HG03460 (cell line): ENCODE results near the gene SNCG.
"Not testable (repeated sequence)": the region's sequence is repeated elsewhere in the genome, so short reads cannot be mapped to it uniquely, and the experiment has no call there.

Experiments
- ATAC-seq: cut with Tn5 transposase; IDR thresholded peaks from one replicate; pipeline ENCODE4 v1.9.1; 2021; ENCODE audit not compliant: unreplicated experiment

SNCG gene

DNA sequence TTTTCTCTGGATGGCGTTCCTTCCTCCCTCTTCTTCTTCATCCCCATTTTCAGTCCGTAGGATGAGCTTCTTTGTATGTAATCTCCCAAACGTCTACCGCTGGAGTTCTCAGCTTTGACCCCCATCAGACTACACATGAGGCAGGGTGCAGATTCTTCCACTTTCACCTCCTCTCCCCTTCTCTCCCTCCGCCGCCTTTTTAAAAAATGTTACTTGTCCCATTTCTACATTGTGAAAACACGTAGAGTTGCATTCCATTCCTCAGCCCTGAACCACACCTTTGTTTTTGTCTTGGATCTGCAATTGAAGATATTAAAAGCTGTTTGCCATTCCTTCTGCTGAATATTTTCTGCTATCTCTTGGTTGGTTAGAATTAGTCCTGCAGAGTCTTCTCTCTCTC, 16.1 kb downstream of the SNCG start:
- no peak for ATAC-seq

DNA sequence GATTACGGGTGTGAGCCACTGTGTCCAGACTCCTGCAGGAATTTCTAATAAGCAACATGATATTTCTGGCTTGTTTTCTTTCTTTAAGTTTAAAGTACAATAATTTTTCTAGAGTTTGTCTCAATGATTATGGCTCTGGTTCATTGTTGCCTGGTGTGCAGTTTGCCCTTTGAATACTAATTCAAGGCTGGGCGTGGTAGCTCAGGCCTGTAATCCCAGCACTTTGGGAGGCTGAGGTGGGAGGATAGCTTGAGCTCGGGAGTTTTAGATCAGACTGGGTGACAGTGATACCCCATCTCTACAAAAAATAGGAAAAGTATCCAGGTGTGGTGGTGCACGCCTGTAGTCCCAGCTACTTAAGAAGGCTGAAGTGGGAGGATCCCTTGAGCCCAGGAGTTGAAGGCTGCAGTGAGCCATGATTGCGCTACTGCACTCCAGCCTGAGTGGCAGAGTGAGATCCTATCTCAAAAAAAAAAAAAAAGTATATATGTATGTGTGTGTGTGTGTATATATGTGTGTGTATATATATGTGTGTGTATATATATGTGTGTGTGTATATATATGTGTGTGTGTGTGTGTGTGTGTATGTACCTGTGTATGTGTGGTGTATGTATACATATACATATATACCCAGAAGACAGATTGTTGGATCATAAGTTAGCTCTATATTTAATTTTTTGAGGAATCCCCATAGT, 18.1 kb downstream of the SNCG start:
- ATAC-seq: no peak

DNA sequence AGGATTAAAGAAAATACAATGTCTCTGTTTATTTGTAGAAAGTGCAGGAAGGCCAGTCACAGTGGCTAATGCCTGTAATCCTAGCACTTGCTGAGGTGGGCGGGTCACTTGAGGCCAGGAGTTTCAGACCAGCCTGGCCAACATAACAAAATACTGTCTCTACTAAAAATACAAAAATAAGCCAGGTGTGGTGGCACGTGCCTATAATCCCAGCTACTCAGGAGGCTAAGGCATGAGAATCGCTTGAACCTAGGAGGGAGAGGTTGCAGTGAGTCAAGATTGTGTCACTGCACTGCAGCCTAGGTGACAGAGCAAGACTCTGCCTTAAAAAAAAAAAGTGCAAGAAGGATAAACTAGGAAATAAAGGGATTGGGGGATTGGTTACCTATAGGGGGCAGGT, 20.1 kb downstream of the SNCG start:
- not testable (repeated sequence) for ATAC-seq

DNA sequence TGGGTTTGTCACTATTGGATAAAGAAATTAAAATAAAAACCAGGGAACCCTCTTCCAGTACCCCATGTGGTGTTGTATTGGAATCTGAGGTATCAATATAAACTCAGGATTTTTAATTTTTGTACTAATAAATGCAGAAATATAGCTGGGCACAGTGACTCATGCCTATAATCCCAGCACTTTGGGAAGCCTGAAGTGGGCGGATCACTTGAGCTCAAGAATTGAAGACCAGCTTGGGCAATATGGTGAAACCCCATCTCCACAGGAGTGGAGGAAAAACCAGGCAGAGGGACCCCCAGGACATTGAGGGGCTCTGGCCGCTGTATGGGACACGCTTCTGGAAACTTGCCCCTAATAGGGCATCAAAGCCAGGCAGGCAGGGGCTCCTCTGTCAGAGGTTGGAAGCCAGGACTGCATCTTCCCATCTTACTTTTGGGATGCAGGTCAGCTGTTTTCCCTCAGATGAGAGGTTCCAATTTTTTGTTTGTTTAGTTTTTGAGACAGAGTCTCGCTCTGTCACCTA, 21.0 kb downstream of the SNCG start:
- no peak for ATAC-seq

DNA sequence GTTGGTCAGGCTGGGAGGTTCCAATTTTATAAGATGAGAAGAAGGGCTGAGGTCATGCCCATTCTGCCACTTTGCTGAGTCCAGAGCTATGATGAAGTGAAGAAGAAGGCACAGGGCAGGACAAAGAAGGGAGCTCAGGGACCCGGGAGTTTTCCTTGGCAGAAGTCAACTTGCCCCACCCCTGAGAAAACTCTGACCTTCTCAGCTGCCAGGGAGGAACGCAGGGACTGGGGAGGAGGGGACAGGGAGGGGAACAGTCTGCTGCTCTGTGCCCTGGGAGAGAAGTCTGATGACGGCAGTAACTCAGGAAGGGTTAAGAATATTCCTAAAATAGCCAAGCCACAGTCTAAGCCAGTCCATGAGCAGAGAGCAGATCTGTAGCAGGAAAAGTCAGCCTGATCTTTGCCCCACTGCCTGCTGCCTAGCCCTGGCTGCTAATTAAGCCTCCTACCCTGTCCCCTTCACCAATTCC, 21.6 kb downstream of the SNCG start:
- no peak for ATAC-seq

DNA sequence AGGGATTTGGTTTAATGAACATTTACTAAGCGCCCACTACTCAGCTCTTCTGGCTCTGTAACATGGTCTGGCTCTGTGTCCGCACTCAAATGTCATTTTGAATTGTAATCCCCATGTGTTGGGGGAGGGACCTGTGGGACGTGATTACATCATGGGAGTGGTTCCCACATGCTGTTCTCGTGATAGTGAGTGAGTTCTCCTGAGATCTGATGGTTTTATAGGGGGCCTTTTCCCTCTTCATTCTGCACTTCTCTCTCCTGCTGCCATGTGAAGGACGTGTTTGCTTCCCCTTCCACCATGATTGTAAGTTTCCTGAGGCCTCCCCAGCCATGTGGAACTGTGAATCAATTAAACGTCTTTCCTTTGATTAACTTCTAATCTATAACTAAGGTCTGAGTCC, 22.6 kb downstream of the SNCG start:
- ATAC-seq: not testable (repeated sequence)

DNA sequence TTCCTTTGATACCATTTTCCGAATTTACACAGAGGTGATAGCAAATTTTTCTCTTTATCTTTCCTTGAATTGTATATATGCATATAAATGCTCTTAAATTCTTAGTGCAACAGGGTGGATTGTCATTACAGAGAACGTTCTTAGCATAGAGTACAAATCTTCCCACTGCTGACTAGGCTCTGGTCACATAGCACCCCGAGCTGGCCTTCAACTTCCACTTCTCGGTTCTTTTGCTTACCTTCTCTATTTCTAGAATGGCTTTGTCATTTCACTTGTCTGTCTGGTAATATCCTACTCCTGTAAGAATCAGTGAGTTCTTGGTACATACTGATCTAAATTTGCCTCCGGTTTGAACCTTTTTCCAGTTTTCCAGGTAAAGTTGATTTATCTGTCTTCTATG, 23.3 kb downstream of the SNCG start:
- no peak for ATAC-seq

DNA sequence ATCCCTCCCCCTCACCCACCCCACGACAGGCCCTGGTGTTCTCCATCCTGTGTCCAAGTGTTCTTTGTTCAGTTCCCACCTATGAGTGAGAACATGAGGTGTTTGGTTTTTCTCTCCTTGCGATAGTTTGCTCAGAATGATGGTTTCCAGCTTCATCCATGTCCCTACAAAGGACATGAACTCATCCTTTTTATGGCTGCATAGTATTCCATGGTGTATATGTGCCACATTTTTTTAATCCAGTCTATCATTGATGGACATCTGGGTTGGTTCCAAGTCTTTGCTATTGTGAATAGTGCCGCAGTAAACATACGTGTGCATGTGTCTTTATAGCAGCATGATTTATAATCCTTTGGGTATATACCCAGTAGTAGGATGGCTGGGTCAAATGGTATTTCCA, 26.1 kb downstream of the SNCG start:
- not testable (repeated sequence) for ATAC-seq

DNA sequence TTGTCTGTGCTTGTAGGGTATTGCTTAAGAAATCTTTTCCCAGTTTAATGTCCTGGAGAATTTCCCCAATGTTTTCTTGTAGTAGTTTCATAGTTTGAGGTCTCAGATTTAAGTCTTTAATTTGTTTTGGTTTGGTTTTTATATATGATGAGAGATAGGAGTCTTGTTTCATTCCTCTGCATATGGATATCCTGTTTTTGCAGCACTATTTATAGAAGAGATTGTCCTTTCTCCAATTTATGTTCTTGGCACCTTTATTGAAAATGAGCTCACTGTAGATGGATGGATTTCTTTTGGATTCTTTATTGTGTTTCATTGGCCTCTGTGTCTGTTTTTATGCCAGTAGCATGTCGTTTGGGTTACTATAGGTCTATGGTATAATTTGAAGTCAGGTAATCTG, 30.1 kb downstream of the SNCG start:
- no peak for ATAC-seq

DNA sequence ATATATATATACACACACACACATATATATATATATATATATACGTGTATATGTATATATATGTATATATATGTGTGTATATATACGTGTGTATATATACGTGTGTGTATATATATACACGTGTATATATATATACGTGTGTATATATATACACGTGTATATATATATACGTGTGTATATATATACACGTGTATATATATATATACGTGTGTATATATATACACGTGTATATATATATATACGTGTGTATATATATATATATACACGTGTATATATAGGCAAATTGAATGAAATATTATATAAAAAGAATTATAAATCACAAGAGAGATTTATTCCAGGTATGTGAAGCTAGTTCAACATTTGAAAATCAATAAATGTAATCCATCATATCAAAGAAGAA, 33.0 kb downstream of the SNCG start:
- not testable (repeated sequence) for ATAC-seq

DNA sequence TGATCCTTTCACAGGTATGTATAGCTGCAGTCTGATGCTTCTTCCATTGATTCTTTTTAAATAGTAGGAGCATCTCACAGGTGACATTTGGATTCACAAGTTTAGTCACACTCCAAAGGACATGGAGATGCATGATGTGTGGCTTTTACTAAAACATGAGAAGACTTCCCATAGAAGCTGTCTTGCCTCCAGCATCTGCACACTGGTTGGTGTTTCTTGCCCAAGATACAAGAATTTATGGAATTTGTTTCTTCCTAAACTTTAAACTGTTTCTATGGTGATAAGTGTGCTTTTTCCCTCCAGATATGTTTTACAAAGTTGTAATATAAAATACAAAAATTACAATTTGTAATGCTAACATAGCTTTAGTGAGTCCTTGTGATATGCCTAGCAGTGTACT, 34.1 kb downstream of the SNCG start:
- no peak for ATAC-seq

DNA sequence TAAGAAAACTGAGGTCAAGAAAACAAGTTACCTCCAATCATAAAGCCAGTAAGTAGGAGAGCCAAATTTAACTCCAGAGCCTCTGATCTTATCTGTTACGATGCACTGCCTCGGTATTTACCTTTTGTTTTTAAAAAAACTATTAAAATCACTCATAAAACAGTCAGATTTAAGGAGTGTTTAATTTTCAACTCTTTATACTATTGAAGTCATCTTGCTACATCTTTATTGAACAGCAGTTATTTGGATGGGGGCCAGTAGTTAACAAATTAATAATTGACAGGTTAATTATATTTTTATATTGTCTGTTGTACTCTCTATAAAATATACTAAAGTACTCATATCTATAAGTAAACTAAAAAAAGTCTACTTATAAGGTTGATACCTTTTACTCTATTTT, 34.5 kb downstream of the SNCG start:
- ATAC-seq: no peak

DNA sequence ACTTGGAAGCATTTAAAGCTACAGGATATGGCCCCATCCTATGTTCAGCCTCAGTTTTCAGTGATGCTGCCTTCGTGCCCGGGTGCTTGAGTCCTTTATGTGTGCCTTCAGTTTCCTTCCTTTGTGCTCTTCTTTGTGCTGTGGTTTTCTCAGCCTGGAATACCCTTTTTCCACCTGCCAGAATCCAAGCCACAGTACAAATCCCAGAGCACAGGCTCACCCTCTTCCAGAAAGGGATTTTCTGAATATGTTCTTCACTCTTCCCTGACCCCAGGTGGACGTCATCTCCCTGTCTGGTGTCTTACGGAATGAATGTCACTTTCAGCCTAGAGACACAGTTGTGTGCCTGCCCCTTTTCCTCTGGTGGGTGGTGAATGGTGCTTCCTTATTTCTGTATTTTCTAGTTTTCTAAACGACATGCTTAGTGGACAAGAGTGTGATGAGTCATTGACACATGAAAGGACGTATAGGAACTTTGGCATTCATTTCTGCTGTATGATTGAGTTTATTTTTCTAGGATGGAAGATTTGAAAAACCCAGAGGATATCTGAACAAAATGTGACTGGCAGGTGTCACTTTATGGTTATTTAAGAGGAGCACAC, 41.5 kb downstream of the SNCG start:
- not testable (repeated sequence) for ATAC-seq

DNA sequence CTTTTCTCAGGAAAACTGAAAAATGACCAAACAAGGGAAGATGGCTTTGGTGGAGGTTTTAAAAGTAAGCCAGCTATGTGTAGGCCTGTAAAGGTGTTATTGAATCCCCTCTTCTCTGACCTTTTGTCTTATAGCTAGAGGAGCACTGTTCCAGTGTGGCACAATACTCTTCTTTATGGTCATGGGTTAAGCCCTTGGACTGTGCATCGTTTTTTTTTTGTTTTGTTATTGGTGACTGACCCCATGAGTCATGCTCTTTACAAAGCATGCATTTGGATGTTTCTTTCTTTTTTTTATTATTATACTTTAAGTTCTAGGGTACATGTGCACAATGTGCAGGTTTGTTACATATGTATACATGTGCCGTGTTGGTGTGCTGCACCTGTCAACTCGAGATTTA, 42.1 kb downstream of the SNCG start:
- ATAC-seq: no peak

DNA sequence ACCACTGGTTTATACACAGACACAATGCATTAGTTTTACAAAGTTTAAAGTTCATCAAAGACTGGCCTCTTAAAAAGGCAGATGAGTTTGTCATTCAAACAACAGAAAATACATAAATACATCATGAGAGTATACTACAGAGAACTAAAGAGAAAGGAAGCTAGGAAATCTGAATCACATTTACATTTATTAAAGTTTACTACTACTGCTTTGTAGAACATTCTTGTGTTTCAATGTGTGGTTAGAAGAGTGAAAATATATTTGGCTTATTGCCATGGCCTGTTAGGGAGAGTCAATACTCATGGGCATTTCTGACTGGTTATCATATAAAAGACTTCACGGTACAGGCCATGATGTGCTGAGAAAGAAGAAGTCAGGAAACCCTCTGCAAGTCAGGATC, 48.7 kb downstream of the SNCG start:
- ATAC-seq: not testable (repeated sequence)

DNA sequence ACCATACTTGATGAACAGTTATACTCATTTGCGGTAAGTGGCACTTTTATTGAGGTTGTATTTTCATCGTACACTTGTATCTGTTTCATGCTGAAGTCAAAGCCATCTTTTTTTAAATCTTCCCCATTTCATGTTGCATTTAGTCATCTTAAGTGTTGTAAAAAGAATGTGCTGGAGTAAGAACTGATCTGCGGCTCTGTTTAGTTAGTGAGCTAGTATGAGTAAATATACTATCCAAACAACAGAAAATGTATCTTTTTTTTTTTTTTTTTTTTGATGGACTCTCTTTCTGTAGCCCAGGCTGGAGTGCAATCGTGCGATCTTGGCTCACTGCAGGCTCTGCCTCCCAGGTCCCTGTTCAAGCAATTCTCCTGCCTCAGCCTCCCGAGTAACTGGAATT, 49.3 kb downstream of the SNCG start:
- ATAC-seq: not testable (repeated sequence)

DNA sequence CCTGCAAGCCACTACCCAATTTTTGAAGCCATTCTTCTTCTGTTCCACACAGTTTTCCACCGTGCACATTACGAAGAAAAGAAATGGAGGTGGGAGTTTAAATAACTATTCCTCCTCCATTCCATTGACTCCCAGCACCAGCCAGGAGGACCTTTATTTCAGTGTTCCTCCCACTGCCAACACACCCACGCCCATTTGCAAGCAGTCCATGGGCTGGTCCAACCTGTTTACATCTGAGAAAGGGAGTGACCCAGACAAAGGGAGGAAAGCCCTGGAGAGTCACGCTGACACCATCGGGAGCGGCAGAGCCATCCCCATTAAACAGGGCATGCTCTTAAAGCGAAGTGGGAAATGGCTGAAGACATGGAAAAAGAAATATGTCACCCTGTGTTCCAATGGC, 49.9 kb downstream of the SNCG start:
- not testable (repeated sequence) for ATAC-seq

DNA sequence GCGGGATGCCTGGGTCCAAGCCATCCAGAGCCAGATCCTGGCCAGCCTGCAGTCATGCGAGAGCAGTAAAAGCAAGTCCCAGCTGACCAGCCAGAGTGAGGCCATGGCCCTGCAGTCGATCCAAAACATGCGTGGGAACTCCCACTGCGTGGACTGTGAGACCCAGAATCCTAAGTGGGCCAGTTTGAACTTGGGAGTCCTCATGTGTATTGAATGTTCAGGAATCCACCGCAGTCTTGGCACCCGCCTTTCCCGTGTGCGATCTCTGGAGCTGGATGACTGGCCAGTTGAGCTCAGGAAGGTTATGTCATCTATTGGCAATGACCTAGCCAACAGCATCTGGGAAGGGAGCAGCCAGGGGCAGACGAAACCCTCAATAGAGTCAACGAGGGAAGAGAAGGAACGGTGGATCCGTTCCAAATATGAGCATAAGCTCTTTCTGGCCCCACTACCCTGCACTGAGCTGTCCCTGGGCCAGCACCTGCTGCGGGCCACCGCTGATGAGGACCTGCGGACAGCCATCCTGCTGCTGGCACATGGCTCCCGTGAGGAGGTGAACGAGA, 50.8 kb downstream of the SNCG start:
- not testable (repeated sequence) for ATAC-seq
